ENCODE measurements around the gene BST2.

- no peak for TF ChIP-seq CTCF (IDR thresholded peaks at IDR 0.05; ENCODE audit: low read length)
- TF ChIP-seq EZH2phosphoT487 (IDR thresholded peaks at IDR 0.05; ENCODE audit: low read length) = no peak
- no peak for TF ChIP-seq EZH2 (optimal IDR thresholded peaks at IDR 0.05; ENCODE audit: low read depth, low read length)
Measured at GRCh38 chr19:17402982-17403855, 2.2 kb downstream of the BST2 start.
